GM21619 (cell line): Measurements from ENCODE around the gene RTF2.
"Not testable (repeated sequence)": the region's sequence is repeated elsewhere in the genome, so short reads cannot be mapped to it uniquely, and the experiment has no call there.

Experiments
- ATAC-seq: cut with Tn5 transposase; IDR thresholded peaks from one replicate; pipeline ENCODE4 v1.9.1; 2021; ENCODE audit not compliant: unreplicated experiment

Gene RTF2

DNA sequence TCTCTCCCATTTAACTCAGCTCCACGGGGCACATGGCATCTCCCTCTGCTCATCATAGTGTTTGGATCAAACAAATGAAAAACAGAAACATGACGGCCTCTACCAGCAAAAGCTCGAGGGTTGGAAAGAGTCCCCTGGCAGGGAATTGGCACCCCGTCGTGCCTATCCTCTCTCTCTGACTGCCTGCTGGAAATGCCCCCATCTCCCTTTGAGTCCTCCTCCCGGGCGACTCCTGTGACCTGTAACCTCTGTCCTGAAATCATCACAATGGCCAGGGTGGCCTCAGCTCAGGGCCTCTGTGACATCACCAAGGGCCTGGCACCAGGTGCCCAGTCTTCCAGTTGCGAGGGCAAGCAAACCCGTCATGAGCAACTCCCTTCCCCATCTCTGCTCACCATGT lies 64.5 kb downstream of the RTF2 start, which contains the start of gene FAM209B:
Gene FAM209B, plus strand, starts transcription at position 301 of the 400 bp plus-strand sequence. Its CDS starts 96 bp downstream, at position 397.
- ATAC-seq: not testable (repeated sequence)

DNA sequence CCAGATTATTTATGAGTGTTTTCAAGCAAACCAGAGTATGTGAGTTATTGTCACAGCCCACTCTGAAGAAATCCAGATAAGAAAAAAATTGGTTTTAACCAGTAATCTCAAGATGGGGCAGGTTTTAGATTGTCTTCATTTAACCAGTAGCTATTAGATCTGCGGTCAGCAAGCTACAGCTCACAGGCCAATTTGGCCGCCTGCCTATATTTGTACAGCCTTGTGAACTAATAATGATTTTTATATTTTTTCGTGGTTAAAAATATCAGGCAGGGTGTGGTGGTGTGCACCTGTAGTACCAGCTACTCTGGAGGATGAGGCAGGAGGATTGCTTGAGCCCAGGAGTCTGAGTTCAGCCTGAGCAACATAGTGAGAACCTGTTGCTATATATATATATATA lies 69.6 kb downstream of the RTF2 start:
- ATAC-seq: no peak

DNA sequence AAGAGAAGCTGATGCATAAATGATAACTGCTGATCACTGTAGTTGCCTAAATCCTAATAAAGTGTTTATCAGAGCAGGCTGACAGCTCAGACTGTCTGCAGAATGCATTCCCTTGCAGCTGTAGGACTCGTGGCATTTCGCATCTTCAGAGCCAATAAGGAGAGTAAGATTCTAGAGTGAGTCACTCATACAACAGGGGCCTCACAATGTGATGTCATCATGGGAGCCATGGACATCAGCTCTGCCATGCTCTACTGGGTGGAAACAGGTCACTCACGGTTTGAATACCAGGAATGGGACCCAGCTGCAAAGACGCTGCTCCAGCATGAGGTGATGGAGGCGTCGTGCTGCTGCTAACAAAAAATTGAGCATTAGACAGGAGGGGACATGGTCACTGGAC lies 72.0 kb downstream of the RTF2 start:
- no peak for ATAC-seq

DNA sequence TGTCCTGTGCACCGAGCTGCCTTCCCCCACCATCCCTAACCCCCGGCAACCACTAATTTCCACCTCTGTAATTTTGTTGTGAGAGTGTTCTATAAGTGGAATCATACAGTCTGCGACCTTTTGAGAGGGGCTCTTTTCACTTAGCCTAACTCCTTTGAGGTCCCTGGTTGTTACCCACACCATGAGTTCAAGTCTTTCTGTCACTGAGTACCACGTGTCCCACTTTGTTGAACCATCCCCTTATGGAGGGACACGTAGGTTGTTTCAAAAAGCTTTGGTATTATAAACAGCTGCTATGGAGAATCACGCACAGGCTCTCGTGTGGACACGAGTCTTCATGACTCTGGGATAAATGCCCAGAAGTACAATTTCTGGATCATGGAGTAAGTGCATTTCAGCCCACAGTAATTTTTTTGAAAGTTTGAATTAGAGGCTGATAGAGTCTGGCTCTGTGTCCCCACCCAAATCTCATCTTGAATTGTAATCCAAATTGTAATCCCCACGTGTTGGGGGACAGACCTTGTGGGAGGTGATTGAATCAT lies 74.1 kb downstream of the RTF2 start:
- no peak for ATAC-seq

DNA sequence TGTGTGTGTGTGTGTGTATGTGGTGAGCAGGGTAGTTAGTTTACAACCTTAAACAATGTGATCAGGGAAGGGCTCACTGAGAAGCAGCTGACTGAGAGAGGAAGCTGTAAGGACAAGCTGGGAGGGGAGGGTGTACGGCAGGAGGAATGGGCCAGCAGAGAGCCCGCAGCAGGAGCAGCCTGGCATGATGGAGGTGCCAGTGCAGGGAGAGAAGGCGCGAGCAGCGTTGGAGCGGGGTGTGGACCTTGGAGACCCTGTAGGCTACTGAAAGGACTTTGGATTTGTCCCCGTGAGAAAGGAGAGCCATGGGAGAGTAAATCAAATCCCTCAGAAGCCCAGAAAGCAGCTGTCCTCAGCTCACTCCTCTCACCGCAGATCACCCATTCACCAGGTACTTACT lies 83.1 kb downstream of the RTF2 start:
- ATAC-seq: no peak

DNA sequence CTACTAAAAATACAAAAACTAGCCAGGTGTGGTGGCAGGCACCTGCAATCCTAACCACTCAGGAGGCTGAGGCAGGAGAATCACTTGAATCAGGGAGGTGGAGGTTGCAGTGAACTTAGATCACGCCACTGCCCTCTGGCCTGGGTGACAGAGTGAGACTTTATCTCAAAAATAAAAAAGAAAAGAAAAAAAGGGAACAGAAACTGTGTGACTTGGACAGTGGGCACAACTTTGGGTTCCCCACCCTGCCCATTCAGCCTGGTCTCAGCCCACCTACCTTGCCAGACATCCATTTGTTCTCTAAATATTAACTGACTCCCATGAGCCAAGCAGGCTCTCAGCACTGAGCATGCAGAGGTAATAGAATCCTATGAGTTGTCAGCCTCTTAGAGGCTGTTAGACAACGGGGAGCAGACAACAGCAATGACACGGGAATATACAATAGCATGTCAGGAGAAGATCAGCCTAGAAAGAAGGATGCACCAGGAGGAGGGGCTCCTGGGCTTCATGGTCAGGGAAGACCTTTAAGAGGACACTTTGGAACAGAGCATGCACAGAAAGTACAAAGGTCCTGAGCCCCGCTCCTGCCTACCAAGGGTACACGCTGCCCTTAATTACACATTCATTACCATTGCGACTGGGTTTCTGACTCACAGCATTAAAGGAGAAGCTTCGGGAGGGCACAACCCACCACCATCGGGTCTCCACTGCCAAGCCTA lies 84.6 kb downstream of the RTF2 start:
- no peak for ATAC-seq

DNA sequence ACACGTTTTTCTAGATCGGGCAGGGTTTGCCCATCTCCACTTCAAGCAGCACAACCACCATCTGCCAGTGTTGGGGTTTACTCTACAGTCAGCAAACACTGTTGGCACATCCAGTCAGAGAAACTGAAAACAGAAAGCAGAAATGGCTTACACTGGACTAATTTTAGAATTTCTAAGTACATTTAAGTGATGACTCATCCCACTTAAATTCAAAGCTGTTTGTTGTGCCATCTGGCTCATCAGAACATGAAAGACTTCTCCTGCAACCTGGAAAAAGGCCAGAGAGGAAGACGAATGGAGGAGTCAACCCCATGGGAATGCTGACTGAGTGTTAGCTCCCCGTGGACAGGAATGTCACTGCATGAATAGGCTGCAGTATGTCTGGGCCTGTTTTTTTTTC lies 86.4 kb downstream of the RTF2 start:
- peak; percentile 87 for ATAC-seq

DNA sequence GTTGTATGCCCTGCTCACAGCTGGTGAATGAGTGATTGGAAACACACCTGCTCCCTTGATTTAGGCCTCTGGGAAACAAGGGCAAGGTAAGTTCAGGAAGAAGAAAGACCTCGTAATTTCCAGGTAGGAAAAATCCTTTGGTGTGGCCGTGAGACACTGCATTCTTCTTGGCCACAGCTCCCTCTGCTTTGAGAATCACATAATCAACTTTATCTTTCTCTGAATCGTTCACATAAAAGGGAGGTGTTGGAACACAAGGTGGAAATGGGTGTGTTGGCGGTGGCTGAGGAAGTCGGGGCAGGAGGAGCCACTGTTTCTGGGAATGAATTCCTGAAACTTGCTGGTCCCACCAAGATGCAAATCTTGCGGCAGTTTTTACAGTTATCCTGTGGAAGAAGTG lies 90.5 kb downstream of the RTF2 start:
- ATAC-seq: no peak

DNA sequence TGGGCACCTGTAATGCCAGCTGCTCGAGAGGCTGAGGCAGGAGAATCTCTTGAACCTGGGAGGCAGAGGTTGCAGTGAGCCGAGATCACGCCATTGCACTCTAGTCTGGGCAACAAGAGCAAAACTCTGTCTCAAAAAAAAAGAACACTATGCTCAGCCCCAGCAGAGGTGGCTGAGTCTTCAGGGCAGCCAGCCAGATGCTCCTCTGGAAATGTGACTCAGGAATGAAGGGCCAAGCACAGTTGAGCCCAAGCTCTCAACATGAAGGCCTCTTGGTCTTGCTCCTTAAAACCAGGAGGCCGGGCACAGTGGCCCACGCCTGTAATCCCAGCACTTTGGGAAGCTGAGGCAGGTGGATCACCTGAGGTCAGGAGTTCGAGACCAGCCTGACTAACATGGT lies 96.1 kb downstream of the RTF2 start:
- ATAC-seq: not testable (repeated sequence)

DNA sequence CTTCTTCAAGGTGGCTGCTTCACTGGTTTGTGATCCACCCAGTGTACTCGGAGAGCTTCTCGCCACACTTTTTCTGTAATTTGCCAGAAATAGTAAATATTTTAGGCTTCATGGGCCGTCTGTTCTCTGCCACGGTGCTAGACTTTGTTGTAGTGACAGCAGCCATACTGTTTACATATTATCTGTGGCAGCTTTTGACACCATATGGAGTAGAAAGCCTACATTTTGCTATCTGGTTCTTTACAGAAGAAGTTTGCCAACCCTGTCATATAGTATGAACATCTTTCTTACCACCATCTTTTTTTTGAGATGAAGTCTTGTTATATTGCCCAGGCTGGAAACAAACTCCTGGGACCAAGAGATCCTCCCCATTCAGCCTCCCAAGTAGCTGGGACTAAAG lies 97.1 kb downstream of the RTF2 start:
- ATAC-seq: no peak

DNA sequence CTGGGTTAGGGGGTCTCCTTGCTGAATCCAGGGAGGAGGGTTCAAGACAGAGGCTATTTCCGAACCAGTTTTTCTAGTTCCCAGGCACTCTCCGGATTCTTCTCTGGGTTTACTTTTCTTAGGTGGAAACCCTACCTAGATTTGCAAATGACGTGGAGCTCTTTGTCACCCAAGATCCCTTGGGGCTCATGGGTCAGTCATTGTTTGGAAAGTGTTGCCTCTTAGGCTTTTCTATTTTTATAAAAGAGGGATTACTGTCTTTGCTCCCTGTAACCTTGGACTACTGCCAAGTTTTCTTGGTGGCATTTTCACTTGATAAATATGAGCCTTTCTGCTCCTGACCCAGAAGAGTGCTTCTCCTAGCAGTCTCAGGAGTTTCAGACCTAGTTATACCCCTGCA lies 98.2 kb downstream of the RTF2 start:
- ATAC-seq: no peak
